Measurements from ENCODE around the gene MYBL2. TPM values are rescaled to one million over a fixed set of nuclear protein-coding genes. Genes with fewer than 3 reads are reported as not detected.

The MYBL2 gene
- 159 and 165 TPM in 2 replicates for total RNA-seq (2021)
- long read RNA-seq, transcript MYBL2-201 (14 exons, 2,639 nt), result major isoform, 8 of 77 reads
- long read RNA-seq, partial matches to known transcripts, result 62 of 77 reads
- long read RNA-seq, other reads (novel, unspliced or antisense), result 7 of 77 reads

GRCh38 chr20:43666376-43667328 lies at the start of gene MYBL2:
Gene MYBL2, plus strand, starts transcription at chr20:43667114. Its CDS starts 170 bp downstream, at chr20:43667284.
- H3K36me3 Mint-ChIP-seq (ENCODE audit: insufficient read depth in 1 of 3, low read depth in 3 of 3), result peaks cover 4 to 20% (median 16%) of the 10 kb centered on the region in 3 experiments; a peak in 6 of 7 replicates
- Histone ChIP-seq H4K8ac (replicated peaks; ENCODE audit: insufficient read length, low read depth, low read length) (no peak within 1 kb of the TSS), H3K79me1 (ENCODE audit: insufficient read depth, low read depth, low read length, poor library complexity, severe bottlenecking) (peaks cover 8% of the 10 kb centered on the region), H3K56ac (ENCODE audit: insufficient read length, low read depth, low read length) (no peak within 1 kb of the TSS), H3K79me2 (ENCODE audit: insufficient read depth, low read length) (peaks cover 10% of the 10 kb centered on the region; the same call in 1 of the 2 replicates), H3T11ph (ENCODE audit: low read length) (no peak within 1 kb of the TSS), H3K4ac (ENCODE audit: low read depth, low read length) (no peak within 1 kb of the TSS), H2BK12ac (ENCODE audit: insufficient read length, low read depth, low read length) (no peak within 1 kb of the TSS), H3K4me1 (ENCODE audit: insufficient read depth, low read length) (no peaks in the 10 kb centered on the region), H2BK5ac (ENCODE audit: insufficient read length, low read length) (no peak within 1 kb of the TSS), H3K9ac (ENCODE audit: extremely low read depth, insufficient read length, low read length) (peak within 1 kb of the TSS; percentile 70), H3K18ac (ENCODE audit: insufficient read length, low read depth, low read length) (peak within 1 kb of the TSS; percentile 79), H3K9me3 (ENCODE audit: control insufficient read depth, low read depth, low read length) (no peaks in the 10 kb centered on the region), H3K27ac (ENCODE audit: insufficient read length, low read depth, low read length) (no peak within 1 kb of the TSS), H2AFZ (ENCODE audit: low read length) (no peak within 1 kb of the TSS), H4K20me1 (ENCODE audit: control insufficient read depth, insufficient read depth, insufficient read length) (no peaks in the 10 kb centered on the region), H3K14ac (ENCODE audit: insufficient read depth, low read length) (peak within 1 kb of the TSS; percentile 87), H2AK5ac (ENCODE audit: insufficient read length, low read length) (no peak within 1 kb of the TSS), H4K91ac (ENCODE audit: insufficient read length, low read depth, low read length) (no peak within 1 kb of the TSS), H3K23ac (ENCODE audit: insufficient read length, low read depth, low read length) (no peak within 1 kb of the TSS), H3K27me3 (ENCODE audit: insufficient read depth, low read length) (no peaks in the 10 kb centered on the region; the same call in 1 of the 2 replicates), H2BK20ac (ENCODE audit: low read depth, low read length, poor library complexity, severe bottlenecking) (no peak within 1 kb of the TSS), H2BK120ac (ENCODE audit: low read depth, low read length, poor library complexity, severe bottlenecking) (no peak within 1 kb of the TSS), H4K5ac (ENCODE audit: insufficient read length, low read depth, low read length) (no peak within 1 kb of the TSS), H3K4me2 (ENCODE audit: insufficient read depth, insufficient read length, low read length) (peak within 1 kb of the TSS; percentile 84), H2BK15ac (ENCODE audit: low read depth, low read length) (no peak within 1 kb of the TSS), H3K23me2 (ENCODE audit: insufficient read length, low read depth, low read length, poor library complexity, severe bottlenecking) (peaks cover 6% of the 10 kb centered on the region)
- no peaks in the 10 kb centered on the region for H3K9me3 Mint-ChIP-seq
- H3K4me1 Mint-ChIP-seq, result peaks cover 3 to 8% of the 10 kb centered on the region in 2 experiments; a peak in 3 of 4 replicates
- H3K27me3 Mint-ChIP-seq (ENCODE audit: low read depth), result peaks cover 21% of the 10 kb centered on the region
- DNase-seq, result peak; percentile 87
- H3K4me3 Mint-ChIP-seq, result peak within 1 kb of the TSS; percentile 87 to 93
- H3K27ac Mint-ChIP-seq, result peak within 1 kb of the TSS in 2 of 3 experiments; percentile 95 to 98; a peak in 3 of 7 replicates
- no peak for TF ChIP-seq CTCF (conservative IDR thresholded peaks at IDR 0.05)
- no CpG with 5 or more reads among the region's 90 CpGs for WGBS (ENCODE audit: extremely low coverage, insufficient read length, low lambda C conversion rate)

Measured in H9 (cell line).